Measurements from ENCODE around the gene ATP13A5. TPM values are rescaled to one million over a fixed set of nuclear protein-coding genes. Genes with fewer than 3 reads are reported as not detected.

ATP13A5 gene
- total and polyA plus RNA-seq, 2 experiments from 2014 or later = not detected

DNA sequence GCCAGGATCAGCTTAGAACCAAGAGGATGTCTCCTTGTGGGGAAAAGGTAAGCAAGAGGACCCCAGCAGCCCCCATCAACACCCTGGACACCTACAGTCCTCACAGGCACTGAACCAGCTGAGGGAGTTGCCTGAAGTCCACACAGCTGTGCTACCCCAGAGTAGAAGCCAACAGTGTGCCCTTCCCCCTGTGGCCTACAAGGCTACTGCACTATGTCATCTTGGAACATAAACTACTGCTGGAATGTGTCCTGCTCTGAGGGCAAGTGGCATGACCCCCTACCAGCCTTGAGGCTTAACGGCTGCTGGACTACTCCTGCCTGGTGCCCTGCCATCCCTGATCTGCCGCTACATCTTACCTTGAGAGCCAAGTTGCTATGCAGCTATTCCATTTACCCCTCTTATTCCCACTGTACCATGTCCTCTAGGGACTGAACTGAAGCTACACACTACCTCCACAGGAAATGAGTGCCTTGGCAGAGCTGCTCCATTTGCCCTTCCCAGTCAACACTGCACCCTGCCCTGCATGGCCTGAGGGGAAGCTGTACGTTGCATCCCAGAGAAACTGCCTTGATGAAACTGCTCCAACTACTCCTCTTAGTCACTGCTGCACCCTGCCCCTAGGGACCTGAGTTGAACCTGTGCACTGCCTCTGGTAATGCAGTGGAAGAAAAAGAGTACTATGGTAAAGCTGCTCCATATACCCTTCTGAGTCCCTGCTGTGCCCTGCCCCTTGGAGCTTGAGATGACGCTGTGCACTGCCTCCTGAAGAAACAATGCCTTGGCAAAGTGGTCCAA is 40.2 kb upstream of the ATP13A5 start:
- no peak overlapping the region for H3K4me3 Mint-ChIP-seq
- Histone ChIP-seq H3K27me3 (ENCODE audit: insufficient read depth) (no peaks in the 10 kb centered on the region), H3K4me3 (no peak overlapping the region), H2AFZ (no peak overlapping the region), H3K9me2 (ENCODE audit: insufficient read depth) (no peaks in the 10 kb centered on the region; the same call in 1 of the 2 replicates), H4K20me1 (replicated peaks; ENCODE audit: insufficient read depth) (no peaks in the 10 kb centered on the region), H3F3A (replicated peaks; ENCODE audit: low read depth) (no peaks in the 10 kb centered on the region), H3K36me3 (ENCODE audit: insufficient read depth) (no peaks in the 10 kb centered on the region; the same call in 1 of the 2 replicates), H3K4me1 (ENCODE audit: insufficient read depth) (no peaks in the 10 kb centered on the region), H3K4me2 (no peak overlapping the region), H3K27ac (ENCODE audit: low read depth) (no peak overlapping the region), H3K79me2 (replicated peaks; ENCODE audit: insufficient read depth) (no peaks in the 10 kb centered on the region)
- H3K36me3 Mint-ChIP-seq (ENCODE audit: low read depth) = peaks cover 20% of the 10 kb centered on the region
- no peaks in the 10 kb centered on the region for H3K27me3 Mint-ChIP-seq (ENCODE audit: insufficient read depth, low read depth, poor library complexity)
- H3K9me3 Mint-ChIP-seq = peaks cover 44% of the 10 kb centered on the region
- H3K27ac Mint-ChIP-seq = no peak overlapping the region
- peaks cover 4% of the 10 kb centered on the region; the same call in 1 of the 3 replicates for H3K4me1 Mint-ChIP-seq
- ATAC-seq (no peak), DNase-seq (ENCODE audit: low spot score) (no peak)
- TF ChIP-seq STAT1 (IDR thresholded peaks at IDR 0.05; ENCODE audit: unreplicated experiment) (no peak), EZH2phosphoT487 (IDR thresholded peaks at IDR 0.05; ENCODE audit: unreplicated experiment) (no peak), ZNF331 (CRISPR knock-in tag; IDR thresholded peaks at IDR 0.05; ENCODE audit: low read depth) (no peak), POLR2AphosphoS5 (IDR thresholded peaks at IDR 0.05; ENCODE audit: low read depth) (no peak), ZNF114 (CRISPR knock-in tag; IDR thresholded peaks at IDR 0.05) (no peak), JUNB (IDR thresholded peaks at IDR 0.05; ENCODE audit: unreplicated experiment) (no peak), EZH2 (IDR thresholded peaks at IDR 0.05; ENCODE audit: low read depth, unreplicated experiment) (no peak), CREB1 (CRISPR knock-in tag; IDR thresholded peaks at IDR 0.05; ENCODE audit: low read depth) (no peak), NANOG (IDR thresholded peaks at IDR 0.05; ENCODE audit: borderline replicate concordance) (no peak)
- TF ChIP-seq, protein P1, sequence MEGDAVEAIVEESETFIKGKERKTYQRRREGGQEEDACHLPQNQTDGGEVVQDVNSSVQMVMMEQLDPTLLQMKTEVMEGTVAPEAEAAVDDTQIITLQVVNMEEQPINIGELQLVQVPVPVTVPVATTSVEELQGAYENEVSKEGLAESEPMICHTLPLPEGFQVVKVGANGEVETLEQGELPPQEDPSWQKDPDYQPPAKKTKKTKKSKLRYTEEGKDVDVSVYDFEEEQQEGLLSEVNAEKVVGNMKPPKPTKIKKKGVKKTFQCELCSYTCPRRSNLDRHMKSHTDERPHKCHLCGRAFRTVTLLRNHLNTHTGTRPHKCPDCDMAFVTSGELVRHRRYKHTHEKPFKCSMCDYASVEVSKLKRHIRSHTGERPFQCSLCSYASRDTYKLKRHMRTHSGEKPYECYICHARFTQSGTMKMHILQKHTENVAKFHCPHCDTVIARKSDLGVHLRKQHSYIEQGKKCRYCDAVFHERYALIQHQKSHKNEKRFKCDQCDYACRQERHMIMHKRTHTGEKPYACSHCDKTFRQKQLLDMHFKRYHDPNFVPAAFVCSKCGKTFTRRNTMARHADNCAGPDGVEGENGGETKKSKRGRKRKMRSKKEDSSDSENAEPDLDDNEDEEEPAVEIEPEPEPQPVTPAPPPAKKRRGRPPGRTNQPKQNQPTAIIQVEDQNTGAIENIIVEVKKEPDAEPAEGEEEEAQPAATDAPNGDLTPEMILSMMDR (conservative IDR thresholded peaks at IDR 0.05; ENCODE audit: low read depth in 2 of 2) = no peak
- TF ChIP-seq, protein P2, sequence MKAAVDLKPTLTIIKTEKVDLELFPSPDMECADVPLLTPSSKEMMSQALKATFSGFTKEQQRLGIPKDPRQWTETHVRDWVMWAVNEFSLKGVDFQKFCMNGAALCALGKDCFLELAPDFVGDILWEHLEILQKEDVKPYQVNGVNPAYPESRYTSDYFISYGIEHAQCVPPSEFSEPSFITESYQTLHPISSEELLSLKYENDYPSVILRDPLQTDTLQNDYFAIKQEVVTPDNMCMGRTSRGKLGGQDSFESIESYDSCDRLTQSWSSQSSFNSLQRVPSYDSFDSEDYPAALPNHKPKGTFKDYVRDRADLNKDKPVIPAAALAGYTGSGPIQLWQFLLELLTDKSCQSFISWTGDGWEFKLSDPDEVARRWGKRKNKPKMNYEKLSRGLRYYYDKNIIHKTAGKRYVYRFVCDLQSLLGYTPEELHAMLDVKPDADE (IDR thresholded peaks at IDR 0.05) = no peak
- TF ChIP-seq, protein P3, sequence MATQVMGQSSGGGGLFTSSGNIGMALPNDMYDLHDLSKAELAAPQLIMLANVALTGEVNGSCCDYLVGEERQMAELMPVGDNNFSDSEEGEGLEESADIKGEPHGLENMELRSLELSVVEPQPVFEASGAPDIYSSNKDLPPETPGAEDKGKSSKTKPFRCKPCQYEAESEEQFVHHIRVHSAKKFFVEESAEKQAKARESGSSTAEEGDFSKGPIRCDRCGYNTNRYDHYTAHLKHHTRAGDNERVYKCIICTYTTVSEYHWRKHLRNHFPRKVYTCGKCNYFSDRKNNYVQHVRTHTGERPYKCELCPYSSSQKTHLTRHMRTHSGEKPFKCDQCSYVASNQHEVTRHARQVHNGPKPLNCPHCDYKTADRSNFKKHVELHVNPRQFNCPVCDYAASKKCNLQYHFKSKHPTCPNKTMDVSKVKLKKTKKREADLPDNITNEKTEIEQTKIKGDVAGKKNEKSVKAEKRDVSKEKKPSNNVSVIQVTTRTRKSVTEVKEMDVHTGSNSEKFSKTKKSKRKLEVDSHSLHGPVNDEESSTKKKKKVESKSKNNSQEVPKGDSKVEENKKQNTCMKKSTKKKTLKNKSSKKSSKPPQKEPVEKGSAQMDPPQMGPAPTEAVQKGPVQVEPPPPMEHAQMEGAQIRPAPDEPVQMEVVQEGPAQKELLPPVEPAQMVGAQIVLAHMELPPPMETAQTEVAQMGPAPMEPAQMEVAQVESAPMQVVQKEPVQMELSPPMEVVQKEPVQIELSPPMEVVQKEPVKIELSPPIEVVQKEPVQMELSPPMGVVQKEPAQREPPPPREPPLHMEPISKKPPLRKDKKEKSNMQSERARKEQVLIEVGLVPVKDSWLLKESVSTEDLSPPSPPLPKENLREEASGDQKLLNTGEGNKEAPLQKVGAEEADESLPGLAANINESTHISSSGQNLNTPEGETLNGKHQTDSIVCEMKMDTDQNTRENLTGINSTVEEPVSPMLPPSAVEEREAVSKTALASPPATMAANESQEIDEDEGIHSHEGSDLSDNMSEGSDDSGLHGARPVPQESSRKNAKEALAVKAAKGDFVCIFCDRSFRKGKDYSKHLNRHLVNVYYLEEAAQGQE (IDR thresholded peaks at IDR 0.05; ENCODE audit: unreplicated experiment) = no peak
- TF ChIP-seq, protein P4, sequence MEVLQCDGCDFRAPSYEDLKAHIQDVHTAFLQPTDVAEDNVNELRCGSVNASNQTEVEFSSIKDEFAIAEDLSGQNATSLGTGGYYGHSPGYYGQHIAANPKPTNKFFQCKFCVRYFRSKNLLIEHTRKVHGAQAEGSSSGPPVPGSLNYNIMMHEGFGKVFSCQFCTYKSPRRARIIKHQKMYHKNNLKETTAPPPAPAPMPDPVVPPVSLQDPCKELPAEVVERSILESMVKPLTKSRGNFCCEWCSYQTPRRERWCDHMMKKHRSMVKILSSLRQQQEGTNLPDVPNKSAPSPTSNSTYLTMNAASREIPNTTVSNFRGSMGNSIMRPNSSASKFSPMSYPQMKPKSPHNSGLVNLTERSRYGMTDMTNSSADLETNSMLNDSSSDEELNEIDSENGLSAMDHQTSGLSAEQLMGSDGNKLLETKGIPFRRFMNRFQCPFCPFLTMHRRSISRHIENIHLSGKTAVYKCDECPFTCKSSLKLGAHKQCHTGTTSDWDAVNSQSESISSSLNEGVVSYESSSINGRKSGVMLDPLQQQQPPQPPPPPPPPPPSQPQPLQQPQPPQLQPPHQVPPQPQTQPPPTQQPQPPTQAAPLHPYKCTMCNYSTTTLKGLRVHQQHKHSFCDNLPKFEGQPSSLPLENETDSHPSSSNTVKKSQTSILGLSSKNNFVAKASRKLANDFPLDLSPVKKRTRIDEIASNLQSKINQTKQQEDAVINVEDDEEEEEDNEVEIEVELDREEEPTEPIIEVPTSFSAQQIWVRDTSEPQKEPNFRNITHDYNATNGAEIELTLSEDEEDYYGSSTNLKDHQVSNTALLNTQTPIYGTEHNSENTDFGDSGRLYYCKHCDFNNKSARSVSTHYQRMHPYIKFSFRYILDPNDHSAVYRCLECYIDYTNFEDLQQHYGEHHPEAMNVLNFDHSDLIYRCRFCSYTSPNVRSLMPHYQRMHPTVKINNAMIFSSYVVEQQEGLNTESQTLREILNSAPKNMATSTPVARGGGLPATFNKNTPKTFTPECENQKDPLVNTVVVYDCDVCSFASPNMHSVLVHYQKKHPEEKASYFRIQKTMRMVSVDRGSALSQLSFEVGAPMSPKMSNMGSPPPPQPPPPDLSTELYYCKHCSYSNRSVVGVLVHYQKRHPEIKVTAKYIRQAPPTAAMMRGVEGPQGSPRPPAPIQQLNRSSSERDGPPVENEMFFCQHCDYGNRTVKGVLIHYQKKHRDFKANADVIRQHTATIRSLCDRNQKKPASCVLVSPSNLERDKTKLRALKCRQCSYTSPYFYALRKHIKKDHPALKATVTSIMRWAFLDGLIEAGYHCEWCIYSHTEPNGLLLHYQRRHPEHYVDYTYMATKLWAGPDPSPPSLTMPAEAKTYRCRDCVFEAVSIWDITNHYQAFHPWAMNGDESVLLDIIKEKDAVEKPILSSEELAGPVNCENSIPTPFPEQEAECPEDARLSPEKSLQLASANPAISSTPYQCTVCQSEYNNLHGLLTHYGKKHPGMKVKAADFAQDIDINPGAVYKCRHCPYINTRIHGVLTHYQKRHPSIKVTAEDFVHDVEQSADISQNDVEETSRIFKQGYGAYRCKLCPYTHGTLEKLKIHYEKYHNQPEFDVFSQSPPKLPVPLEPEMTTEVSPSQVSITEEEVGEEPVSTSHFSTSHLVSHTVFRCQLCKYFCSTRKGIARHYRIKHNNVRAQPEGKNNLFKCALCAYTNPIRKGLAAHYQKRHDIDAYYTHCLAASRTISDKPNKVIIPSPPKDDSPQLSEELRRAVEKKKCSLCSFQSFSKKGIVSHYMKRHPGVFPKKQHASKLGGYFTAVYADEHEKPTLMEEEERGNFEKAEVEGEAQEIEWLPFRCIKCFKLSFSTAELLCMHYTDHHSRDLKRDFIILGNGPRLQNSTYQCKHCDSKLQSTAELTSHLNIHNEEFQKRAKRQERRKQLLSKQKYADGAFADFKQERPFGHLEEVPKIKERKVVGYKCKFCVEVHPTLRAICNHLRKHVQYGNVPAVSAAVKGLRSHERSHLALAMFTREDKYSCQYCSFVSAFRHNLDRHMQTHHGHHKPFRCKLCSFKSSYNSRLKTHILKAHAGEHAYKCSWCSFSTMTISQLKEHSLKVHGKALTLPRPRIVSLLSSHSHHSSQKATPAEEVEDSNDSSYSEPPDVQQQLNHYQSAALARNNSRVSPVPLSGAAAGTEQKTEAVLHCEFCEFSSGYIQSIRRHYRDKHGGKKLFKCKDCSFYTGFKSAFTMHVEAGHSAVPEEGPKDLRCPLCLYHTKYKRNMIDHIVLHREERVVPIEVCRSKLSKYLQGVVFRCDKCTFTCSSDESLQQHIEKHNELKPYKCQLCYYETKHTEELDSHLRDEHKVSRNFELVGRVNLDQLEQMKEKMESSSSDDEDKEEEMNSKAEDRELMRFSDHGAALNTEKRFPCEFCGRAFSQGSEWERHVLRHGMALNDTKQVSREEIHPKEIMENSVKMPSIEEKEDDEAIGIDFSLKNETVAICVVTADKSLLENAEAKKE (CRISPR knock-in tag; IDR thresholded peaks at IDR 0.05) = no peak
